Activated CD8-positive, alpha-beta memory T cell treated with anti-CD3 and anti-CD28 coated beads for 4 hours (primary cell): ENCODE results near the gene IRX5.

Experiments
- DNase-seq, 2 donors: peaks; one replicate each; pipeline ENCODE4 v3.0.0-alpha.2; 2020; ENCODE audit warnings: low read depth in 2 of 2

IRX5 gene

GRCh38 chr16:54930869-54931119 is 129 bp downstream of the IRX5 start:
- no peak for DNase-seq

GRCh38 chr16:54931120-54932014 is 702 bp downstream of the IRX5 start:
- no peak for DNase-seq

- no peak for DNase-seq
These were observed 1.5 kb downstream of the IRX5 start for GRCh38 chr16:54932021-54932660.

DNA sequence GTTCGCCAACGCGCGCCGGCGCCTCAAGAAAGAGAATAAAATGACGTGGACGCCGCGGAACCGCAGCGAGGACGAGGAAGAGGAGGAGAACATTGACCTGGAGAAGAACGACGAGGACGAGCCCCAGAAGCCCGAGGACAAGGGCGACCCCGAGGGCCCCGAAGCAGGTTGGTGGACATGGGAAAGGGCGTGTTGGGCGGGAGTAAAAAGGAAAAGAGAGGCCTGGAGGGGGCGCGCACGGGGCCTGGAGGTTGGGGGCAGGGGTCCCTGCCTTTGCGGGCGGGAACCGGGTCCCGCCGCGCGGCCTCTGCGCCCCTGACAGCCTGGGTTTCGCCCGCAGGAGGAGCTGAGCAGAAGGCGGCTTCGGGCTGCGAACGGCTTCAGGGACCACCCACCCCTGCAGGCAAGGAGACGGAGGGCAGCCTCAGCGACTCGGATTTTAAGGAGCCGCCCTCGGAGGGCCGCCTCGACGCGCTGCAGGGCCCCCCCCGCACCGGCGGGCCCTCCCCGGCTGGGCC is 2.1 kb downstream of the IRX5 start:
- no peak for DNase-seq

- no peak for DNase-seq
These were observed 2.8 kb downstream of the IRX5 start for GRCh38 chr16:54933281-54934011.

DNA sequence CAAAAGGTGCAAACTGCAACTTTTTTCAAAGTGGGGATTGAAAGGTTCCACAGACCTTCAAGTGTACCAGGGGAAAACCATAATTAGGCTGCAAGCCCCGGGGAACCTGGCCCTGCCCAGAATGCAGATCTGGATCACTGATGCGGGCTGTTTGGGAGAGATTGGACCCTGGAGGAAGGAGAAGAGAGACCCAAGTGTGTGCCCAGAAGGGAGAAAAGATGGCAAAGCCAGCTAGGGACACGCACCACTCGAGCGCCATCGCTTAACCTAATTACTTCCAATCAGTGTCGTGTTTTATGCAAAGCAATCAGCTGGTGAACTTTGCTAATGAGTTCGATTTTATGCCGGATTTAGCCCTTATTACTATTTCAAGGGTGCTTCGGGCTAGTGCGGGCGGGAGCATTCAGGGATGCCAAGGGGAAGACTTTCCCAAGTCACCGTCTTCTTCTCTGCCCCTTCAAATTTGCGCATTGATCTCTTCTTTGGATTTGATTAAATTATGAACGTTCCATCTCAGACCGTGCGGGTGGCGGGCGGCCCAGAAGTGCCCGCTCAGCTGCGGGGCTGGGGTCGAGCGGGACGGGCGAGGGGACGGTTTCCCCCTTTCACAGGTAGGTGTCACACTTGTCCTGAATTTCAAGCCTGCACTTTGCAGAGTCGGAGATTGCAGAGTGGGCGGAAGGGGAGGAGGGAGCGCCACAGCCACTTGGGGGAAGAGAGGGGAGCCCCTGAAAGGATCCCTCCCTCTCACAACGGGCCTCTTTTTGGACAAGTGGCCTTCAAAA is 4.0 kb downstream of the IRX5 start:
- no peak for DNase-seq

DNA sequence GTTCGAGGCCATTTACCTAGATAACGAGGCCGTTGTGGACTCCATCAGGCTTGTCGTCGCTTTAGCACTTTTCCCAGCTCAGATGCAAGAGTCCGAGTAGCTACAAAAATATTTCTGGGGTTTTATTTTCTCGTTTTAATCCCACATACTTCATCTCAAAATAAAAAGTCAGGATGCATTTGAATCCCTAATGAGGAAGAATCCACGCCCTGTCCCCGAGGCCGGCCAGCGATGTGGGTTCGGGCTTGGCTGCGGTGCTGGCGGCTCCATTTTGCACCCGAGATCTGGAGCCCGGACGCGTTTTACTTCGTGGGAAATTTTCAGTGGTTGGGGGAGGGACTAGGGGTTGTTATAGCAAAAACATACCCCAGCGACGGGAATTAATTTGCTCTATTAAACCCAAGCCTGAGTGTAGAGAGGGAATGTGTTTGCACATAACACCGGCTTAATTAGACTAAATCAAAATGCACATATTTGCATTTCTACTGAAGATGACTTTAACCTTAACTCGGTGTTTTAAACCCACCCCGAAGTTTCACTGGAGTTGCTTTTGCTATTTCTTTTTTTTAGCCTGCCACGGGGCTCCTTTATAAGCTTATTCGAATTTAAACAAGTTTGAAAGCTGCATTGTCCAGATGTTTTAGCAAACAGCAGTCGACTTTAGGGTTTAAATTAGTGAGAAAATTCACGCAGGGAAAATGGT is 4.8 kb downstream of the IRX5 start:
- DNase-seq: no peak

DNA sequence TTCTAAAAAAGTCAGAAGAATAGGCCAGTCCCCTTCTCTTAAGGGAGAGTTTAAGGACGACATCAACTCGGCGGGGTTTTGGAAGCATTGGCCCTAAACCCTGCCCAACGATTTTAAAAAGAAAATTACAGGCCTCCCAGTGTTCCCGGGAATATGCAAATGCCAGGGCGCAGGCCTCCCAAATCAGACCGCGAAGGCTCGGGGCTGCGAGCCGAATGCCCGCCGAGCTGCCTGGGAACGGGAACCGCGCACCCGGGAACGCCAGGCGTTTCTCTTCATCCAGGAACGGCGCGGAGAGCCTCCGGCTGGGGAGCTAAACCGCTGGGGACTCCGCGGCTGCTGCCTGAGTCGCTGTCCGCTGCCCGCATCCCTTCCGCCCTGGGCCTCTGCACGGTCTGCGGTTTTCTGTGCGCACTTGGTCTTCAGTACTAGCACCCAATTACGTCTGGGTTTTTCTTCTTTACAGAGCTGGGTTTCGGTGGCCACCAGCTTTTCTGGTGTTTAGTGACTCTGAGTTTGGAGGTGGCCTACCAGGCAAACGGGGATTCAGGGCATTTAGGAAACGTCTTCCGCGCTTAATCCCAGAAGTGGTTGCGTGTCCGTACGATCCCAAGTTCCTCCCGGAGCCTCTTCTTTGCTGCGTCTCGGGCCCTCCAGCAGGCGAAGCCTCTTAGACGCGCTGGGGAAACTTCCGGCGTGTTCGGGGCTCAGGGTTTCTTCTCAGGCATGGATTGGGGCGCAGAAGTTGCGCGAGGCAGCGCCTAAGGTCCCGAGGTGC is 5.7 kb downstream of the IRX5 start:
- no peak for DNase-seq

DNA sequence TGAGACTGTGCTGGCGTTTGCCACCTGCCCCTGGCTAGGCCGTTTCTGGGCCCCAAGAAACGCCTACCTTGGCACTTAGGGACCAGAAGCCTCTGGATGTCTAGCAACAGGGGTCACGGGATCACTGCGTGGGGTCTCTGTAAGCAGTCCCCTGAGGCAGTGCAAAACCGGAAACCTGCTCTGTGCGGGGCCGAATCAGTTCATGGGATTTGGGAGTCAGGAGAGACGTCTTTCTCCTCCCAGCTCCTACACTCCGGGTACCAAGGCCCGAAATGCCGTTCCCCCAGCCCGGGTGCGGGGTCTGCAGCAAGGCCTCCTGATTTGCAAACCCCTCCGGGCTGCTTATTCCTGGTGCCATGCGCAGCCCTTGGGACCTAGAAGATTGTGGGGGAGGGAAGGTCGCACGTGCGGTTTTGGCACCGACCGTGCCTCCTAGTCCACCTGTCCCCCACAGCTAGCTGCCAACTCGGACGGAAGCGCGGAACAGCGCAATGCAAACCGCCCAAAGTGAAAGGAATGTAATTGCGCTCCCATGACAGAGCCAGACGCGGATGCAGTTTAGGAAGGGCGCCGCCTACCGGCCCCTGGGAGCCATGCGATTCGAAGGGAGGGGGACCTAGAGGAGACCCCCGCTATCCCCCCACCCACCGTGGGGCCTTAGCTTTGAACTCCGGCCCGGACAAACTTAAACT is 6.5 kb downstream of the IRX5 start:
- no peak for DNase-seq

- no peak for DNase-seq
These were observed 7.1 kb downstream of the IRX5 start for GRCh38 chr16:54937671-54938211.

DNA sequence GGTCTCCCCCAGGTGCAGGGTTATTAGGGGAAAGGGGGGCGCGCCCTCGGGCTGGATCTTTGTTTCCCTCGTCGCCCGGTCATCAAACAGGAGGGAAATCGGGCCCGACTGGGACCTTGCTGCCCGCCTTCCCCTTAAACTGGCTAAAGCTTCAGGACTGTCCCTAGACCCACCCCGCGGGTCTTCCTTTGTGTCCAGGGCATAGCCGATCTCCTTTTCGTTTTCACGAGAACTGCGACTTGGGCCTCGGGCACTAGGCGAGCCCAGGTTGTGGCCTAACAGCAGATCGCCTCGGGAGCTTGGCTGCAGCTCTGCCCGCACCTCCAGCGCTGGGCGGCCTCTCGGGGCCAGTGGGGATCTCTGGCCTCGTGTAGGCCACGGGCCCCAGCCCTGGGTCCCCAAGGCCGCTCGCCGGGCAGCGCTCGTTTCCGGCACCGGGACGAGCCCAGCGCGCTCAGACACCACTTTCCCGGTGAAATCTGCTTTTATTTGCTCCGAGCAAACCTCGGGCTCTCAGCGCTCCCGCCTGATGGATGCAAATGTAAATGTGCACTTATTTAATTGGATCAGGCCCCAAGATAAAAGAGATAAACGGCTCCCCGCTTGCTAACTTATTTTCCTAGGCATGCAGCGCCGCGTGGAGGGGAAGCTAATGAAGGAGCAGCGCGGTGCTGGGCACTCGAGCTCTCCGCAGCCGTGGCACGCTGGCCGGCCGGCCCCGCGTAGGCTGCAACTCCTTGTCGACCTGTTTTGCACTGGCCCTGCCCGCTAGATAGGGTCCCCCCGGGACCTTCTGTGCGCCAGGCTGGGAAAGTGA is 7.8 kb downstream of the IRX5 start:
- DNase-seq: no peak

DNA sequence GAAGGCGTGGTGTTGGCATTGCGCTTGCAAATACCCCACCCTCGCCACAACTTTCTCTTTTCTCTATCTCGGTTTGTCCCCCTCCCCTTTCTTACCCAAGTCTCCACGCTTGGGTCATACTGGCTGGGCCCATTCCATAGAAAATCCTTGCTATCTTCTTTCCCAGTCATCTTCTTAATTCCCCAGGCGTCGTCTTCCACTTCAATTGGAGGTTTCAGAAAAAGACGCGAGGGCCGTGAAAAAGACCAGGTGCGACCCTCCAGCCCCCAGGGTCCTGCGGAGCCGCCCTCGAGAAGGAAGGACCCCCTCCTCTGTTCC is 8.3 kb downstream of the IRX5 start:
- DNase-seq: no peak

DNA sequence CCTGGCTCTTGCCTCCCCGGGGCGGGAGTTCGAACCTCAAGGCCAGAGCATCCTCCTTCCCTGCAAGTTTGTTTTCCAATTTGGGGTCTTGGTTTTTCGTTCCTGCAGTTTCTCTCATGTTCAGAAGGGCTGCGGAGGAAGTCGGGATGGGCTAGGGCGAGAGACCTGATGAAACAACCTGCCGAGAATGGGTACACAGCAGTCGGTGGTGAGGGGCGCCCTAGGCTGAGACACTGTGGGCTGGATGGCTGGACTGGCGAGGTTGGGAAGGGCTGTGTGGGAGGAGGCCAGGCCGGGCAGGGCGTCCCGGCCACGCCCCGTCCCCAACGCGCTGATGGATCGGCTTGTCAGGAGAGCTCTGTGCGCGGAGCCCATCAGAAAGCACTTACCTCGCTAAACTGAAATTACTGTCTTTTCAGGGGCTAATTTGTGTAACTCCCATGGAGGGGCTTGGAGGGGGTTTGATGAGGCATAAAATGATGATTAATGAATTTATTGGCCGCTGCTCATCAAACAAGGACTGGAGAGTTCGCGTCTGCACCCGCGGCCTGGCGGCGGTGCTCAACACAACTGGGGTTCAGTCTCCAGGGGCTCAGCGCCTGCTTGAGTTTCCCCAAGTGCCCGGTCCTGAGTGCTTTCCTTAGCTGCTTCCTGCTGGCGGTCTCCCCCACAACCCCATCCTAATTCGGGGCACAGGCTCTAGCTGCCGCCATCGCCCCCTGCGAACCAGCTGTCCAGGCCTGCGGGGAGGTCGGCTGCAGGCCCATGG is 9.0 kb downstream of the IRX5 start:
- no peak for DNase-seq

DNA sequence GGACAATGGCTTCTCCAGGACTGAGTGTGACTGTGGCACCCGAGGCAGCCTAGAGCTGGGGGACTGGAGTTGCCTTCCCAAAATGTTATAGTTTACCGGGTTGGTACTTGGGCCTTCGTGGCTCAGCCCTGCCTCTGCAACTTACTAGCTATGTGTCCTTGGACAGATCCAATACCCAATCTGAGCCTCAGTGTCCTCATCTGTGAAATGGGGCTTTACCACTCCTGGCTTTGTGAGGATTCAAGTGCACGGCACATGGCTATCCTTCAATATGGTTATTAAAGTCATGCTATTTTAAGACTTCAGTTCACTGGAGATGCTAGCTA is 9.6 kb downstream of the IRX5 start:
- DNase-seq: no peak

- no peak for DNase-seq
These were observed 11.8 kb downstream of the IRX5 start for GRCh38 chr16:54942353-54942943.

DNA sequence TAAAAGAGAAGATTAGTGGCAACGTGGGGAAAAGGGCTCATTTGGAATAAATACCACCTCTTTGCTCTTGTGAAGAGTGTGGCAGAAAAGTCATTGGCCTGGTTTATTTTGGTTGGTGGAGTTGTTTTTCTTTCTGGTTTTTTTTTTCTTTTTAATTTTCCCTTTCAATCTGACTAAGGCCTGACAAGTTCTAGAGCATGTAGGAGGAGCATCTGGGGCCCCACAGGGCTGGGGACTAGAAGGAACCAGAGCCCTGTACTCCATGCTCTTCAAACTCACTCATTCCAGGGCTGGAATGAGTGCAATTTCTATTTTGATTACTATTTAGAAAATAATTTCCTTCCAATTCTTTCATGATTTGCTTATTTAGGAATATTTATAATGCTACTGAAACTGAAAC is 13.3 kb downstream of the IRX5 start:
- DNase-seq: no peak

DNA sequence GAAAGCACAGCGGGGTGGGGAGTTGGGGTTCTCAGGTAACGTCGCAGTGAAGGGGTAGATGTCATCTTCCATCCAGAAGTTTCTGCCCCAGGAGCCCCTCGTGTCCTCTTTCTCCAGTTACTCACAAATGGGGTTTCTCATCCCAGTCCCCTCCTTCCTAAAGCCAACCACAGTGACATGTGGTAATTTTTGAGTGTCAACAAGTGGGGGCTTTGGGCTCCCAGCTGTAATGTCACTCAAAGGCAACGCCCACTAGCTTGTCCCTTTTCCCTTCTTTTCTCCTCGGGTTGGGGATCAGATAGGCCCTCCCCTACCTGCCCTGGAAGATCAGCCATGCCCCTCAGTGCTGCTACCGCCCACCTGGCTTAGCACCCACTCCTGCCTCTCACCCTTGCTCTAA is 14.4 kb downstream of the IRX5 start:
- DNase-seq: no peak

GRCh38 chr16:54946909-54947308 is 16.2 kb downstream of the IRX5 start:
- no peak for DNase-seq
